HepG2 (cell line): ENCODE measurements around the gene CNR2. TPM values are rescaled to one million over a fixed set of nuclear protein-coding genes. Genes with fewer than 3 reads are reported as not detected.

Experiments
- CENPX ChIP-seq: sonication (generic); formaldehyde crosslinking; IDR thresholded peaks from 2 replicates; pipeline ENCODE4 v1.9.0; 2021; ENCODE audit warnings: mild to moderate bottlenecking, missing genetic modification reagents, moderate library complexity
- CHD2 ChIP-seq: IDR thresholded peaks from 2 replicates; pipeline ENCODE4 v1.6.1; 2011; ENCODE audit warnings: low read depth, low read length, improper control_type of control experiment
- EEA1 ChIP-seq: sonication (generic); formaldehyde crosslinking; IDR thresholded peaks from 2 replicates; pipeline ENCODE4 v1.5.1; 2020; ENCODE audit warnings: mild to moderate bottlenecking, missing genetic modification reagents, borderline replicate concordance
- GATAD1 ChIP-seq: IDR thresholded peaks from 2 replicates; pipeline ENCODE4 v1.6.1; 2016; ENCODE audit warnings: missing genetic modification reagents, missing compliant biosample characterization
- HIVEP1 ChIP-seq: sonication (generic); formaldehyde crosslinking; IDR thresholded peaks from 2 replicates; pipeline ENCODE4 v1.4.0; 2020; ENCODE audit warnings: mild to moderate bottlenecking, missing genetic modification reagents
- HNRNPUL1 ChIP-seq: fragments of 200-400 bp; formaldehyde crosslinking; IDR thresholded peaks from 2 replicates; pipeline ENCODE4 v1.6.1; 2017; ENCODE audit warnings: low read depth, mild to moderate bottlenecking, low read length, moderate library complexity
- IKZF4 ChIP-seq: sonication (generic); formaldehyde crosslinking; IDR thresholded peaks from 2 replicates; pipeline ENCODE4 v1.5.1; 2020; ENCODE audit warnings: borderline replicate concordance, mild to moderate bottlenecking, low read depth, missing genetic modification reagents; ENCODE audit errors: not compliant biosample characterization
- MBD4 ChIP-seq: IDR thresholded peaks from 2 replicates; pipeline ENCODE4 v1.6.1; 2012; ENCODE audit warnings: low read length, inconsistent platforms, borderline replicate concordance
- MEF2D ChIP-seq: sonication (generic); formaldehyde crosslinking; IDR thresholded peaks from 2 replicates; pipeline ENCODE4 v1.5.1; 2020; ENCODE audit warnings: mild to moderate bottlenecking, missing genetic modification reagents
- NFE2 ChIP-seq: sonication (generic); formaldehyde crosslinking; IDR thresholded peaks from 2 replicates; pipeline ENCODE4 v1.4.0; 2020; ENCODE audit warnings: missing genetic modification reagents
- PITX1 ChIP-seq: sonication (generic); formaldehyde crosslinking; IDR thresholded peaks from 2 replicates; pipeline ENCODE4 v1.5.1; 2020; ENCODE audit warnings: mild to moderate bottlenecking, missing genetic modification reagents
- RBAK ChIP-seq: sonication (generic); formaldehyde crosslinking; IDR thresholded peaks from 2 replicates; pipeline ENCODE4 v1.5.1; 2020; ENCODE audit warnings: mild to moderate bottlenecking, missing genetic modification reagents
- REXO4 ChIP-seq: sonication (generic); formaldehyde crosslinking; IDR thresholded peaks from 2 replicates; pipeline ENCODE4 v1.8.0; 2022; ENCODE audit warnings: missing genetic modification reagents, mild to moderate bottlenecking, borderline replicate concordance
- SIN3A ChIP-seq: IDR thresholded peaks from 2 replicates; pipeline ENCODE4 v1.6.1; 2011; ENCODE audit warnings: low read depth, mild to moderate bottlenecking, control low read depth, low read length, borderline replicate concordance
- STAG1 ChIP-seq: sonication (generic); formaldehyde crosslinking; IDR thresholded peaks from 2 replicates; pipeline ENCODE4 v1.4.0; 2020; ENCODE audit warnings: missing genetic modification reagents
- U2AF2 ChIP-seq: fragments of 200-400 bp; formaldehyde crosslinking; IDR thresholded peaks from 2 replicates; pipeline ENCODE4 v1.6.1; 2017; ENCODE audit warnings: low read depth, mild to moderate bottlenecking, low read length
- ZBTB42 ChIP-seq: sonication (generic); formaldehyde crosslinking; IDR thresholded peaks from 2 replicates; pipeline ENCODE4 v1.5.0; 2020; ENCODE audit warnings: mild to moderate bottlenecking, missing genetic modification reagents
- ZBTB7A ChIP-seq: sonication (generic); formaldehyde crosslinking; IDR thresholded peaks from 2 replicates; pipeline ENCODE4 v1.8.0; 2022; ENCODE audit warnings: mild to moderate bottlenecking, missing genetic modification reagents
- ZNF224 ChIP-seq: sonication (generic); formaldehyde crosslinking; IDR thresholded peaks from 2 replicates; pipeline ENCODE4 v1.5.0; 2020; ENCODE audit warnings: mild to moderate bottlenecking, missing genetic modification reagents
- ZNF33A ChIP-seq: sonication (generic); formaldehyde crosslinking; IDR thresholded peaks from 2 replicates; pipeline ENCODE4 v1.5.1; 2020; ENCODE audit warnings: missing genetic modification reagents, mild to moderate bottlenecking, moderate library complexity, borderline replicate concordance
- ZNF362 ChIP-seq: sonication (generic); formaldehyde crosslinking; IDR thresholded peaks from 2 replicates; pipeline ENCODE4 v1.4.0; 2020; ENCODE audit warnings: missing genetic modification reagents, mild to moderate bottlenecking, borderline replicate concordance
- ZNF569 ChIP-seq: sonication (generic); formaldehyde crosslinking; IDR thresholded peaks from 2 replicates; pipeline ENCODE4 v1.5.0; 2020; ENCODE audit warnings: mild to moderate bottlenecking, missing genetic modification reagents, moderate library complexity, borderline replicate concordance
- ZNF839 ChIP-seq: sonication (generic); formaldehyde crosslinking; IDR thresholded peaks from 2 replicates; pipeline ENCODE4 v1.4.0; 2020; ENCODE audit warnings: missing genetic modification reagents, mild to moderate bottlenecking, borderline replicate concordance
- polyA plus RNA-seq, 8 experiments: library from polyadenylated mRNA; depleted of rRNA in 3 of 8; stranded (reverse) in 7 of 8; unstranded in 1 of 8; fragments of >200 nt; fragmentation: Illumina TruSeq in 4 of 8; extraction: Trizol in 4 of 8; gene quantifications; 2 replicates each; pipeline versions ENCODE4 v1.2.1 to v1.2.3, GENCODE V29; 2011 to 2016; ENCODE audit warnings: low read depth in 4 of 8, missing spikeins in 1 of 8, mixed read lengths in 1 of 8; ENCODE audit not compliant: insufficient read depth in 1 of 8
- total RNA-seq, 5 experiments: library from RNA; depleted of rRNA; stranded (reverse); fragments of >200 nt; fragmentation: Illumina TruSeq; extraction: Trizol; gene quantifications; 2 replicates each; pipeline ENCODE4 v1.2.3, GENCODE V29; 2016; ENCODE audit warnings: low read depth in 1 of 5
- TF ChIP-seq, protein P1 (sequence below): sonication (generic); formaldehyde crosslinking; IDR thresholded peaks from 2 replicates; pipeline ENCODE4 v1.8.0; 2022; ENCODE audit warnings: mild to moderate bottlenecking, missing genetic modification reagents, moderate library complexity
- TF ChIP-seq, protein P2 (sequence below): sonication (generic); formaldehyde crosslinking; IDR thresholded peaks from 2 replicates; pipeline ENCODE4 v1.4.0; 2020; ENCODE audit warnings: missing genetic modification reagents; ENCODE audit errors: not compliant biosample characterization

The CNR2 gene
- total and polyA plus RNA-seq, 2 of the 13 experiments (the other 11 are each of a cell fraction or from before 2014, with no cell fraction given), result not detected

- TF ChIP-seq MEF2D, result no peak; the same call in 1 of the 2 replicates
- no peak for TF ChIP-seq MBD4
- TF ChIP-seq ZNF33A (CRISPR knock-in tag), result no peak
- no peak for TF ChIP-seq HNRNPUL1
- TF ChIP-seq CHD2, result no peak
- TF ChIP-seq ZBTB42 (CRISPR knock-in tag), result no peak
- TF ChIP-seq RBAK, result no peak
- TF ChIP-seq U2AF2, result no peak
- TF ChIP-seq, protein P1, sequence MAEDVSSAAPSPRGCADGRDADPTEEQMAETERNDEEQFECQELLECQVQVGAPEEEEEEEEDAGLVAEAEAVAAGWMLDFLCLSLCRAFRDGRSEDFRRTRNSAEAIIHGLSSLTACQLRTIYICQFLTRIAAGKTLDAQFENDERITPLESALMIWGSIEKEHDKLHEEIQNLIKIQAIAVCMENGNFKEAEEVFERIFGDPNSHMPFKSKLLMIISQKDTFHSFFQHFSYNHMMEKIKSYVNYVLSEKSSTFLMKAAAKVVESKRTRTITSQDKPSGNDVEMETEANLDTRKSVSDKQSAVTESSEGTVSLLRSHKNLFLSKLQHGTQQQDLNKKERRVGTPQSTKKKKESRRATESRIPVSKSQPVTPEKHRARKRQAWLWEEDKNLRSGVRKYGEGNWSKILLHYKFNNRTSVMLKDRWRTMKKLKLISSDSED, result no peak
- TF ChIP-seq SIN3A, result peak; percentile 39; the same call in 1 of the 2 replicates
- no peak; the same call in 1 of the 2 replicates for TF ChIP-seq PITX1
- no peak for TF ChIP-seq ZBTB7A
- peak; percentile 95; the same call in 1 of the 2 replicates for TF ChIP-seq ZNF224 (CRISPR knock-in tag)
- TF ChIP-seq ZNF839 (CRISPR knock-in tag), result 0 out of 2 replicates have a peak, but pooled peaks have one; percentile 35
- TF ChIP-seq, protein P2, sequence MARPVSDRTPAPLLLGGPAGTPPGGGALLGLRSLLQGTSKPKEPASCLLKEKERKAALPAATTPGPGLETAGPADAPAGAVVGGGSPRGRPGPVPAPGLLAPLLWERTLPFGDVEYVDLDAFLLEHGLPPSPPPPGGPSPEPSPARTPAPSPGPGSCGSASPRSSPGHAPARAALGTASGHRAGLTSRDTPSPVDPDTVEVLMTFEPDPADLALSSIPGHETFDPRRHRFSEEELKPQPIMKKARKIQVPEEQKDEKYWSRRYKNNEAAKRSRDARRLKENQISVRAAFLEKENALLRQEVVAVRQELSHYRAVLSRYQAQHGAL (CRISPR knock-in tag), result no peak
- TF ChIP-seq STAG1 (CRISPR knock-in tag), result no peak; the same call in 1 of the 2 replicates
- no peak for TF ChIP-seq IKZF4 (CRISPR knock-in tag)
- TF ChIP-seq GATAD1 (CRISPR knock-in tag), result peak; percentile 79
- TF ChIP-seq ZNF362, result peak; percentile 61; the same call in 1 of the 2 replicates
- 0 out of 2 replicates have a peak, but pooled peaks have one; percentile 15 for TF ChIP-seq NFE2 (CRISPR knock-in tag)
- no peak for TF ChIP-seq EEA1 (CRISPR knock-in tag)
- TF ChIP-seq REXO4 (CRISPR knock-in tag), result no peak
- TF ChIP-seq ZNF569, result no peak
- no peak for TF ChIP-seq CENPX (CRISPR knock-in tag)
- TF ChIP-seq HIVEP1 (CRISPR knock-in tag), result 0 out of 2 replicates have a peak, but pooled peaks have one; percentile 57
Measured at GRCh38 chr1:23959461-23960290, 46.5 kb upstream of the CNR2 start, which contains the start of gene PNRC2 (continued).
